OCI-LY7 (cell line): ENCODE results near the gene TMCC2. TPM values are rescaled to one million over a fixed set of nuclear protein-coding genes. Genes with fewer than 3 reads are reported as not detected.

Experiments used
- BruUV-seq: library from RNA; stranded (reverse); fragments of 400-500 nt; replicated peaks from 2 replicates; lab custom pipeline; 2021; lab: Mats Ljungman, UMichigan
- CTCF ChIA-PET: fragments of 300-600 bp; sonication (Branson Sonifier 250); formaldehyde crosslinking; loops from one replicate; lab custom pipeline; 2022; ENCODE audit warnings: antibody characterized with exemption; ENCODE audit not compliant: unreplicated experiment; lab: Charles Lee
- POLR2A ChIA-PET: fragments of 300-600 bp; sonication (Branson Sonifier 250); formaldehyde crosslinking; loops from one replicate; lab custom pipeline; 2022; ENCODE audit warnings: antibody characterized with exemption; lab: Charles Lee
- DNase-seq: peaks from one replicate; pipeline ENCODE4 v3.0.0-alpha.2; 2015; ENCODE audit warnings: low spot score
- H2AFZ ChIP-seq: fragments of 200-600 bp; sonication (generic), shearing (Covaris generic); 2 replicates; pipeline ENCODE4 v1.6.1; 2014; ENCODE audit warnings: mild to moderate bottlenecking, antibody characterized with exemption, low read length, moderate library complexity
- H3K27ac ChIP-seq: fragments of 200-600 bp; sonication (generic); 2 replicates; pipeline ENCODE4 v1.5.1; 2014; ENCODE audit warnings: mixed run types, low read depth, mild to moderate bottlenecking, moderate library complexity, low read length, inconsistent platforms; ENCODE audit not compliant: poor library complexity, severe bottlenecking
- H3K36me3 ChIP-seq: fragments of 200-600 bp; sonication (generic); 2 replicates; pipeline ENCODE4 v1.6.1; 2014; ENCODE audit warnings: mild to moderate bottlenecking, antibody characterized with exemption, low read length, moderate library complexity, mixed read lengths; ENCODE audit not compliant: insufficient read depth
- H3K4me1 ChIP-seq: fragments of 200-600 bp; sonication (generic); 2 replicates; pipeline ENCODE4 v1.5.1; 2014; ENCODE audit warnings: mild to moderate bottlenecking, low read length; ENCODE audit not compliant: insufficient read depth, poor library complexity, severe bottlenecking
- H3K4me2 ChIP-seq: fragments of 200-600 bp; sonication (generic); 2 replicates; pipeline ENCODE4 v1.6.1; 2014; ENCODE audit warnings: mild to moderate bottlenecking, low read length
- H3K4me3 ChIP-seq: fragments of 200-600 bp; sonication (generic); 2 replicates; pipeline ENCODE4 v1.5.1; 2014; ENCODE audit warnings: mild to moderate bottlenecking, low read depth, low read length; ENCODE audit not compliant: poor library complexity, severe bottlenecking
- H3K79me2 ChIP-seq: fragments of 200-600 bp; sonication (generic); 2 replicates; pipeline ENCODE4 v1.6.1; 2016; ENCODE audit warnings: low read depth, mild to moderate bottlenecking, low read length, moderate library complexity, mixed read lengths; ENCODE audit not compliant: insufficient read depth
- H3K9me2 ChIP-seq: fragments of 200-600 bp; sonication (generic); 2 replicates; pipeline ENCODE4 v1.6.1; 2016; ENCODE audit warnings: mild to moderate bottlenecking, low read length, mixed read lengths; ENCODE audit not compliant: insufficient read depth
- H3K9me3 ChIP-seq: fragments of 200-600 bp; sonication (generic); 2 replicates; pipeline ENCODE4 v1.6.1; 2014; ENCODE audit warnings: mild to moderate bottlenecking, mixed run types, low read length, mixed read lengths
- H4K20me1 ChIP-seq: fragments of 200-600 bp; sonication (generic); 2 replicates; pipeline ENCODE4 v1.6.1; 2014; ENCODE audit warnings: mild to moderate bottlenecking, antibody characterized with exemption, low read length, moderate library complexity, mixed read lengths; ENCODE audit not compliant: insufficient read depth
- EZH2phosphoT487 ChIP-seq: fragments of 200-600 bp; sonication (generic); IDR thresholded peaks from 2 replicates; pipeline ENCODE4 v1.6.1; 2018; ENCODE audit warnings: low read depth, borderline replicate concordance, mild to moderate bottlenecking, mixed run types, antibody characterized with exemption, low read length, moderate library complexity, mixed read lengths
- intact Hi-C: fragments of 100-400 bp; cut with micrococcal nuclease; formaldehyde crosslinking; loops from one replicate; pipeline ENCODE4 v1.10.0; 2022; ENCODE audit not compliant: unreplicated experiment
- total RNA-seq, 2 experiments: library from RNA; depleted of rRNA in 1 of 2; stranded (reverse); fragments of >200 nt in 1 of 2; shearing (Covaris generic) in 1 of 2; gene quantifications; 2 replicates each; pipeline ENCODE4 v1.2.3, GENCODE V29; 2014 to 2022
- TF ChIP-seq, protein P1 (sequence below): fragments of 200-600 bp; sonication (generic); conservative IDR thresholded peaks from 2 replicates; pipeline ENCODE4 v1.5.1; 2014; ENCODE audit warnings: mild to moderate bottlenecking, antibody characterized with exemption, low read length, moderate library complexity, mixed read lengths

Gene TMCC2
- total RNA-seq, 2 experiments from 2014 or later = 5.2 to 7.8 TPM

- no peak for DNase-seq
- Histone ChIP-seq H2AFZ (no peak overlapping the region), H3K4me2 (no peak overlapping the region), H3K9me3 (no peaks in the 10 kb centered on the region), H3K36me3 (0 out of 2 replicates have a peak, but pooled peaks cover 4% of the 10 kb centered on the region), H3K27ac (no peak overlapping the region), H3K4me3 (no peak overlapping the region), H4K20me1 (no peaks in the 10 kb centered on the region), H3K79me2 (no peaks in the 10 kb centered on the region), H3K4me1 (peaks cover 4% of the 10 kb centered on the region), H3K9me2 (no peaks in the 10 kb centered on the region)
- ChIA-PET POLR2A (interaction anchor here (0.6 to 1.8 kb wide), 7 partner anchors 8 to 883 kb away, joined by 3 to 4 read pairs (median 3); no protein-coding TSS in a partner anchor), CTCF (no interaction called here)
- intact Hi-C loops = no loop called here
- no TSS peak for BruUV-seq
- TF ChIP-seq, protein P1, sequence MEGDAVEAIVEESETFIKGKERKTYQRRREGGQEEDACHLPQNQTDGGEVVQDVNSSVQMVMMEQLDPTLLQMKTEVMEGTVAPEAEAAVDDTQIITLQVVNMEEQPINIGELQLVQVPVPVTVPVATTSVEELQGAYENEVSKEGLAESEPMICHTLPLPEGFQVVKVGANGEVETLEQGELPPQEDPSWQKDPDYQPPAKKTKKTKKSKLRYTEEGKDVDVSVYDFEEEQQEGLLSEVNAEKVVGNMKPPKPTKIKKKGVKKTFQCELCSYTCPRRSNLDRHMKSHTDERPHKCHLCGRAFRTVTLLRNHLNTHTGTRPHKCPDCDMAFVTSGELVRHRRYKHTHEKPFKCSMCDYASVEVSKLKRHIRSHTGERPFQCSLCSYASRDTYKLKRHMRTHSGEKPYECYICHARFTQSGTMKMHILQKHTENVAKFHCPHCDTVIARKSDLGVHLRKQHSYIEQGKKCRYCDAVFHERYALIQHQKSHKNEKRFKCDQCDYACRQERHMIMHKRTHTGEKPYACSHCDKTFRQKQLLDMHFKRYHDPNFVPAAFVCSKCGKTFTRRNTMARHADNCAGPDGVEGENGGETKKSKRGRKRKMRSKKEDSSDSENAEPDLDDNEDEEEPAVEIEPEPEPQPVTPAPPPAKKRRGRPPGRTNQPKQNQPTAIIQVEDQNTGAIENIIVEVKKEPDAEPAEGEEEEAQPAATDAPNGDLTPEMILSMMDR = no peak
- no peak for TF ChIP-seq EZH2phosphoT487
These were observed 41.6 kb upstream of the TMCC2 start for GRCh38 chr1:205186191-205186590.

DNA sequence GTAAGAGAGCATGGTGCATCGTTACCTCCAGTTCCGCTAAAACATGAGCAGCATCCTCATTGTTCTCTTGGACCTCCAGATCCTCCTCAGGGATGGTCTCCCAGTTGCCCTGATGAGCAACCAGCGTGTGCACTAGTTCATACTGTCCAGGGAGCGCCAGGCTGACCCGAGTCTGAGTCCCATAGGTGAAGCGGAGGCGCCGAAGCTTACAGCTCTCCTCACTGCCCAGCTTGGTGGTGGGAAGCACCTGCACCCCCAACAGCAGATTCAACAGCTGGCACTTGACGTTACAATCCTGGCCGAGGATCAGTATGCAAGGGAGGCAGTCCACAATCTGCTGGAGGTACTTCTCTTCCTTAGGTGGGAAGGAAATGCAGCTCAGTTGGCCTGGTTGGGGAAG lies 40.3 kb upstream of the TMCC2 start:
- Histone ChIP-seq H3K4me2 (no peak overlapping the region), H3K36me3 (no peaks in the 10 kb centered on the region), H2AFZ (no peak overlapping the region), H3K4me1 (peaks cover 4% of the 10 kb centered on the region), H3K9me2 (no peaks in the 10 kb centered on the region), H3K79me2 (no peaks in the 10 kb centered on the region), H3K9me3 (no peaks in the 10 kb centered on the region), H3K4me3 (no peak overlapping the region), H3K27ac (no peak overlapping the region), H4K20me1 (0 out of 2 replicates have a peak, but pooled peaks cover 3% of the 10 kb centered on the region)
- POLR2A ChIA-PET = no interaction called here
- TF ChIP-seq, protein P1 = no peak
- no peak for TF ChIP-seq EZH2phosphoT487
- DNase-seq = no peak
- CTCF ChIA-PET = no interaction called here
- no TSS peak for BruUV-seq
- intact Hi-C loops = no loop called here

GRCh38 chr1:205188098-205188497 lies 39.6 kb upstream of the TMCC2 start:
- no peak overlapping the region for H3K4me2 ChIP-seq
- no peaks in the 10 kb centered on the region for H3K9me2 ChIP-seq
- ChIA-PET CTCF (no interaction called here), POLR2A (interaction anchor here (0.6 kb wide), 3 partner anchors 12 to 17 kb away, joined by 3 to 12 read pairs (median 4); no protein-coding TSS in a partner anchor)
- no peaks in the 10 kb centered on the region for H3K36me3 ChIP-seq
- no peak overlapping the region for H2AFZ ChIP-seq
- no peaks in the 10 kb centered on the region for H3K79me2 ChIP-seq
- no TSS peak for BruUV-seq
- intact Hi-C loops = no loop called here
- H3K27ac ChIP-seq = no peak overlapping the region
- no peaks in the 10 kb centered on the region for H3K9me3 ChIP-seq
- no peak overlapping the region for H3K4me3 ChIP-seq
- peaks cover 4% of the 10 kb centered on the region for H3K4me1 ChIP-seq
- TF ChIP-seq, protein P1 = no peak
- no peak for TF ChIP-seq EZH2phosphoT487
- 0 out of 2 replicates have a peak, but pooled peaks cover 3% of the 10 kb centered on the region for H4K20me1 ChIP-seq
- DNase-seq = no peak
